ENCODE data around the gene USP53. TPM values are rescaled to one million over a fixed set of nuclear protein-coding genes. Genes with fewer than 3 reads are reported as not detected.

USP53 gene
- total and polyA plus RNA-seq, 9 of the 15 experiments (the other 6 are each of a cell fraction or from before 2014, with no cell fraction given): 2.9 to 9.6 (median 8.3) TPM

- no peak for FAIRE-seq
- no peak overlapping the region for H2AFZ ChIP-seq (ENCODE audit: low read depth, low read length)
- peak; percentile 33; the same call in 1 of the 2 replicates for TF ChIP-seq MAFF (IDR thresholded peaks at IDR 0.05; ENCODE audit: low read length)
- no peak for TF ChIP-seq ZNF699 (CRISPR knock-in tag; IDR thresholded peaks at IDR 0.05; ENCODE audit: insufficient replicate concordance)
- TF ChIP-seq, protein P1, sequence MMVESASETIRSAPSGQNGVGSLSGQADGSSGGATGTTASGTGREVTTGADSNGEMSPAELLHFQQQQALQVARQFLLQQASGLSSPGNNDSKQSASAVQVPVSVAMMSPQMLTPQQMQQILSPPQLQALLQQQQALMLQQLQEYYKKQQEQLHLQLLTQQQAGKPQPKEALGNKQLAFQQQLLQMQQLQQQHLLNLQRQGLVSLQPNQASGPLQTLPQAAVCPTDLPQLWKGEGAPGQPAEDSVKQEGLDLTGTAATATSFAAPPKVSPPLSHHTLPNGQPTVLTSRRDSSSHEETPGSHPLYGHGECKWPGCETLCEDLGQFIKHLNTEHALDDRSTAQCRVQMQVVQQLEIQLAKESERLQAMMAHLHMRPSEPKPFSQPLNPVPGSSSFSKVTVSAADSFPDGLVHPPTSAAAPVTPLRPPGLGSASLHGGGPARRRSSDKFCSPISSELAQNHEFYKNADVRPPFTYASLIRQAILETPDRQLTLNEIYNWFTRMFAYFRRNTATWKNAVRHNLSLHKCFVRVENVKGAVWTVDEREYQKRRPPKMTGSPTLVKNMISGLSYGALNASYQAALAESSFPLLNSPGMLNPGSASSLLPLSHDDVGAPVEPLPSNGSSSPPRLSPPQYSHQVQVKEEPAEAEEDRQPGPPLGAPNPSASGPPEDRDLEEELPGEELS (CRISPR knock-in tag; IDR thresholded peaks at IDR 0.05; ENCODE audit: borderline replicate concordance): no peak
- no peak for TF ChIP-seq CHD7 (IDR thresholded peaks at IDR 0.05; ENCODE audit: low read depth, low read length)
- no peak for TF ChIP-seq MYC (IDR thresholded peaks at IDR 0.05; ENCODE audit: low read depth, low read length)
- TF ChIP-seq MYC (CRISPR knock-in tag; IDR thresholded peaks at IDR 0.05; ENCODE audit: borderline replicate concordance, low read depth): no peak
Observed at GRCh38 chr4:119284876-119285780, 72.6 kb downstream of the USP53 start.

More at GRCh38 chr4:119284876-119285780, 72.6 kb downstream of the USP53 start:
- H3K27ac ChIP-seq (ENCODE audit: extremely low read depth, low read depth, low read length): no peak overlapping the region
- no TSS peak for BruUV-seq (replicated peaks)
- no peaks in the 10 kb centered on the region for H3K36me3 ChIP-seq (ENCODE audit: control insufficient read depth, insufficient read depth, low read length)
- DNase-seq (ENCODE audit: extremely low read depth in 1 of 4, low spot score in 3 of 4) (no peak), ATAC-seq (no peak)
- H3K9me3 ChIP-seq (replicated peaks; ENCODE audit: control insufficient read depth, insufficient read depth, low read depth, low read length): no peaks in the 10 kb centered on the region
- in situ Hi-C loops (cut with MboI) (no loop called here), intact Hi-C loops (cut with micrococcal nuclease) (loop anchor here (5.0 to 10.0 kb wide), 2 partner anchors 150 to 303 kb away; partner anchors contain the start of gene MYOZ2)
- no peaks in the 10 kb centered on the region for H4K20me1 ChIP-seq (replicated peaks; ENCODE audit: control insufficient read depth, insufficient read depth, low read length)
- CTCF ChIA-PET (ENCODE audit: low intra/inter-chr PET ratio): interaction anchor here (1.9 to 2.1 kb wide), 2 partner anchors 243 to 303 kb away, joined by 18 to 34 read pairs; no protein-coding TSS in a partner anchor
- 22% methylated on average over 4 of the region's 4 CpGs for WGBS (ENCODE audit: insufficient coverage, low coverage, missing lambda C conversion rate)
- H3K4me3 ChIP-seq: no peak overlapping the region
- POLR2A ChIA-PET: no interaction called here
- H3K4me1 ChIP-seq (replicated peaks in 1 of 2; ENCODE audit: control insufficient read depth in 2 of 2, insufficient read depth in 2 of 2, low read length in 2 of 2): no peaks in the 10 kb centered on the region
- H3K79me2 ChIP-seq (ENCODE audit: control insufficient read depth, insufficient read depth, low read length): no peaks in the 10 kb centered on the region
- H3K9me1 ChIP-seq (ENCODE audit: control insufficient read depth, insufficient read depth, low read length): no peaks in the 10 kb centered on the region
- peak overlapping the region; percentile 3; the same call in 1 of the 2 replicates for H3K4me2 ChIP-seq (ENCODE audit: insufficient read depth, low read length)
- H3K9ac ChIP-seq (ENCODE audit: insufficient read depth in 1 of 2, low read depth in 2 of 2, low read length in 2 of 2): no peak overlapping the region
- no peaks in the 10 kb centered on the region for H3K27me3 ChIP-seq (ENCODE audit: control insufficient read depth in 2 of 2, insufficient read depth in 2 of 2, low read length in 2 of 2)
